SH-SY5Y (cell line): ENCODE measurements around the gene NAGLU.

Experiments used
- GATA2 ChIP-seq: IDR thresholded peaks from 2 replicates; pipeline ENCODE4 v1.6.1; 2011; ENCODE audit warnings: mild to moderate bottlenecking, low read depth, low read length
- GATA3 ChIP-seq: IDR thresholded peaks from 2 replicates; pipeline ENCODE4 v1.6.1; 2011; ENCODE audit warnings: low read depth, mild to moderate bottlenecking, low read length, moderate library complexity

DNA sequence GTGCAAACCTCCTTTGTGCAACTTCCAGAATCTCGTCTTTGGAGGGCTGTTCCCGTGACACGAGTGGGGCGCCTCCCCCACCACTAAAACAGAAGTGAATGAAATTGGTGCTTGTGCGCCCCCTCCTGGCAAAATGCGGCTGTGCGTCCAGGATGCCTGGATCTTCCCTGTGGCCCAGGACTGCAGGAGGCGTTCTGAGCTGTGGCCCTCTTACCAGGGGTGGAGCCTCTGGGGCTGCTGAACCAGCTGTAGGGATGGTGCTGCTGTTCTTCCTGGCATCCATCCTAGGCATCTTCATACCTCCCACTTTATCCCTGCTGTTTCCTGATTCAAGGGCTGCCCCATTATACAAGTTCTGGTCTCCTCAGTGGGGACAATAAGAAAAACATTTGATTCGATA, 18.5 kb upstream of the NAGLU start:
- TF ChIP-seq GATA3 (no peak), GATA2 (no peak)
